Measurements from ENCODE around the gene CIROP.

Gene CIROP

DNA sequence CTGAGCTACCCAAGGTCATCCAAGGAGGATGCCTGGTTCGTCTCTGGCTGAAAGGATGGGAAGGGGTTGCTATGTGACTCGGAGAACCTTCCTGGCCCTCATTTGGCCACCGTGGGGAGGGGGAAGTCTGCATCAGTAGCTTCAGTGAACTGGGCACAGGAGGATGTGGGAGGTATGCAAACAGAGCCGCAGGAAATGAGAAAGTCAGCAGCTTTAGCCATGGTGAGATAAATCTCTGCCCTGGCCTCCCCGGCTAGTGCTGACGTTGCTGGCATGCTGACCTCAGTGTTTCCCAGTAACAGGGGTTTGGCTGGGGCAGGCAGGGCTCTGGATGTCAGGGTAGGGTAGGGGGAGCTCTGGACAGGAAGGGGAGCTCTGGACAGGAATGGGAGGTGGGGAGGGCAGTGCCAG lies 16.6 kb upstream of the CIROP start:
- TF ChIP-seq CTCF (IDR thresholded peaks at IDR 0.05; ENCODE audit: low read depth, low read length, missing control alignments), result no peak
- in situ Hi-C loops (cut with HindIII; ENCODE audit: low sequenced_read_pairs), result no loop called here
- no peak overlapping the region for H3K4me3 ChIP-seq (ENCODE audit: low read depth, low read length)
- peak; percentile 41 for DNase-seq (ENCODE audit: low read depth)

GRCh38 chr14:23120541-23121251 lies 15.9 kb upstream of the CIROP start:
- peak; percentile 78 for DNase-seq (ENCODE audit: low read depth)
- in situ Hi-C loops (cut with HindIII; ENCODE audit: low sequenced_read_pairs), result no loop called here
- H3K4me3 ChIP-seq (ENCODE audit: low read depth, low read length), result no peak overlapping the region
- TF ChIP-seq CTCF (IDR thresholded peaks at IDR 0.05; ENCODE audit: low read depth, low read length, missing control alignments), result peak; percentile 100

DNA sequence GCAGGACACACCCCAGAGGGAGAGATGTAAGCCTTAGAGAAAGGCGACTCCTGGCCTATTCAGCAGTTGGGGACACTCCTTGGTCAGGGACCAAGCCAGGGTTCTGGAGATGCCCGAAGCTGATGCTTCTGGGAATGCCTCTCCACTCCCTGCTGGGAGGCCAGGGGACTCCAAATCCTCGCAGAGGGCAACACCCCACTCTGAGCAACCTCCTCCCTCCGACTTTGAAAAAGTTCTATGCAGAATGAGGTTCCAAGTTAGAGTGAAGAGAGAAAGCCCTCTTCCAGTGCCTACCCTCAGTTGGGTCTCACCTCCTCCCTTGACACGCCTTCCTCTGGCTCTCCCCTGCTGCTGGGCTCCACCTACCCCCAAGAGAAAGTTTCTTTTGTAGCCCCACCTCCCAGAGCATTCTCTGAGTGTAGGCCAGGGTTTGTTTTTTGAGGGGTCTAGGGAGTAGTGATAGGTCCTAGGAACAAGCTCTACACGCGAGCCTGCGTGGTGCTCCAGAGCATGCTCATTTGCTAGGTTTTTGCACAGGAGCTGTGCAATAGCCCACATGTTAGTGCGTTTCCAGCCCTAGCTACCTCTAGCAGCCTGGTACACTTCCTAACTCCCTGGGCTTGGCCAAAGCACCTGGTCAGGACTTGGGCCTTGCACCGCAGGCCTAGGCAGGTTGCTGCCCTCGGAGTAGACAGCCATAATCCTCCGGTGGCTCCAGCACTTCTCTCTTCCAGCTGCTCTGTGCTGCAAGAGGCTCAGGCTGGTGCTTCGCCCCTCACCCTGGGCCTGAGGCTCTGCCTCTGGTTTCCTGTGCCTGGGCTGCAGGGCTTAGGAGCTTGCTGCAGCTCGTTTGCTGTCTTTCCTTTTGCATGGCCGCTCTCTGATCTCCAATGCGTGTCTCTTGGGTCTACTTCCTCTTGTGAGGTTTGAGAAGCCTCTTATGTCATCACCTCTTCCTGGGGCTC lies 14.9 kb upstream of the CIROP start:
- in situ Hi-C loops (cut with HindIII; ENCODE audit: low sequenced_read_pairs), result no loop called here
- TF ChIP-seq CTCF (IDR thresholded peaks at IDR 0.05; ENCODE audit: low read depth, low read length, missing control alignments), result no peak
- no peak for DNase-seq (ENCODE audit: low read depth)
- H3K4me3 ChIP-seq (ENCODE audit: low read depth, low read length), result no peak overlapping the region

DNA sequence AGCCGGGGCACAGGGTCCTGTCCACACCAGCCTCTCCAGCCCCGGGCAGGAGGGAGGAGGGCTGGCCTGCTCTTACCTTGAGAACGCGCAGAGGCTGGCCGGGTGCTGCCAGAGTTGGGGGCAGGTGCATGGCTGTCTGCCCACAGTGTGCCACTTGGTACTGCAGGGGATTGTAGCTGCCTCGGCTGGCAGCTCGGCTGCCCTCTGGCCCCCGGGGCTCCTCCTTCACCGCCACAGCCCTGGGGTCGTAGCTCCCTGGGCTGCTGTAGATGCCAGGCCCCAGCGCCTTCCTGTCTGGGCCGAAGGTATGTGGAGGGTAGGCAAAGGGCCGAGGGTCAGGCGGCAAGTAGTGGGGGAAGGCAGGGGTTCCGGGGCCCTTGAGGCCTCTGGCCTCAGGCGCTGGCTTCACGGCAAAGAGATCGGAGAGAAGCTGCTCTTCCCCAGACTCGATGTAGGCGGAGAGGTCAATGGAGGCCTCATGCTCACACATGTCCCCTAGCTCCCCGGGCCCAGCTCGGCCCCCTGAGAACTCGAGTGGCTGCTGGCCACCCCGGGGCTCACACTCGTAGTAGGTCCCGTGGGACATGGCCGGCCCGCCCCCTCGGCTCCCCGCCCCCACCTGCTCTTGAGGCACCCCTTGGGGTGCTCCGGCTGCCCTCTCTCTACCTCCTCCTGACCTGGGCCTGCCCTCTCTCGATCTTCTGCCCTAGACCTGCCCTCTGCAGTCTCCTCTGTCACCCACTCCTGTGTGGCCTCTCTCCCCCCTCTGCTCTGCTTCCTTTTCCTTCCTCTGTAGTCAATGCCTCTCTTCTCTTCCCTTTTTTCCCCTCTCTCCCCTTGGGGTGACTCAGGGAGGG lies 13.9 kb upstream of the CIROP start, which contains the start of gene CEBPE:
Gene CEBPE (minus strand): TSS at position 750 of the 857 bp plus-strand sequence. CDS start 164 bp downstream, at position 586.
- in situ Hi-C loops (cut with HindIII; ENCODE audit: low sequenced_read_pairs), result no loop called here
- H3K4me3 ChIP-seq (ENCODE audit: low read depth, low read length), result no peak within 1 kb of the TSS
- no peak for DNase-seq (ENCODE audit: low read depth)
- TF ChIP-seq CTCF (IDR thresholded peaks at IDR 0.05; ENCODE audit: low read depth, low read length, missing control alignments), result no peak

GRCh38 chr14:23117371-23118020 lies 12.7 kb upstream of the CIROP start:
- in situ Hi-C loops (cut with HindIII; ENCODE audit: low sequenced_read_pairs), result no loop called here
- H3K4me3 ChIP-seq (ENCODE audit: low read depth, low read length), result no peak overlapping the region
- no peak for TF ChIP-seq CTCF (IDR thresholded peaks at IDR 0.05; ENCODE audit: low read depth, low read length, missing control alignments)
- no peak for DNase-seq (ENCODE audit: low read depth)
